ENCODE measurements around the gene RREB1.

Gene RREB1

GRCh38 chr6:7132398-7133035 is 24.8 kb downstream of the RREB1 start:
- DNase-seq (ENCODE audit: insufficient read length, low spot score) = no peak
- no peak for TF ChIP-seq POU2F2 (IDR thresholded peaks at IDR 0.05; ENCODE audit: low read depth, low read length)
- no peak for TF ChIP-seq POLR2AphosphoS5 (IDR thresholded peaks at IDR 0.05; ENCODE audit: low read depth, low read length)
- TF ChIP-seq POLR2A (IDR thresholded peaks at IDR 0.05; ENCODE audit: low read depth, low read length) = no peak
- no peak for TF ChIP-seq TAF1 (IDR thresholded peaks at IDR 0.05; ENCODE audit: low read depth, low read length)
- no peak for TF ChIP-seq PAX5 (IDR thresholded peaks at IDR 0.05; ENCODE audit: insufficient read depth, low read length, severe bottlenecking)
- TF ChIP-seq SPI1 (IDR thresholded peaks at IDR 0.05; ENCODE audit: low read depth, low read length) = no peak
- FAIRE-seq = no peak

- TF ChIP-seq POLR2AphosphoS5 (IDR thresholded peaks at IDR 0.05; ENCODE audit: low read depth, low read length) = no peak
- TF ChIP-seq SPI1 (IDR thresholded peaks at IDR 0.05; ENCODE audit: low read depth, low read length) = no peak
- TF ChIP-seq PAX5 (IDR thresholded peaks at IDR 0.05; ENCODE audit: insufficient read depth, low read length, severe bottlenecking) = no peak
- TF ChIP-seq POU2F2 (IDR thresholded peaks at IDR 0.05; ENCODE audit: low read depth, low read length) = no peak
- DNase-seq (ENCODE audit: insufficient read length, low spot score) (no peak), FAIRE-seq (peak; percentile 83)
These were observed 27.4 kb downstream of the RREB1 start for GRCh38 chr6:7134999-7135745.

- TF ChIP-seq POU2F2 (IDR thresholded peaks at IDR 0.05; ENCODE audit: low read depth, low read length) = no peak
- no peak for TF ChIP-seq SPI1 (IDR thresholded peaks at IDR 0.05; ENCODE audit: low read depth, low read length)
- no peak for TF ChIP-seq PAX5 (IDR thresholded peaks at IDR 0.05; ENCODE audit: insufficient read depth, low read length, severe bottlenecking)
- no peak for TF ChIP-seq POLR2A (IDR thresholded peaks at IDR 0.05; ENCODE audit: low read depth, low read length)
- TF ChIP-seq POLR2AphosphoS5 (IDR thresholded peaks at IDR 0.05; ENCODE audit: low read depth, low read length) = no peak
- TF ChIP-seq TAF1 (IDR thresholded peaks at IDR 0.05; ENCODE audit: low read depth, low read length) = no peak
- DNase-seq (ENCODE audit: insufficient read length, low spot score) (no peak), FAIRE-seq (peak; percentile 75)
These were observed 28.0 kb downstream of the RREB1 start for GRCh38 chr6:7135755-7136154.

GRCh38 chr6:7136859-7137334 is 29.1 kb downstream of the RREB1 start:
- no peak for DNase-seq (ENCODE audit: insufficient read length, low spot score)
- TF ChIP-seq SPI1 (IDR thresholded peaks at IDR 0.05; ENCODE audit: low read depth, low read length) (peak; percentile 99), POLR2A (IDR thresholded peaks at IDR 0.05; ENCODE audit: low read depth, low read length) (peak; percentile 55), TAF1 (IDR thresholded peaks at IDR 0.05; ENCODE audit: low read depth, low read length) (no peak)
- peak; percentile 38 for FAIRE-seq

GRCh38 chr6:7137335-7138045 is 29.7 kb downstream of the RREB1 start:
- FAIRE-seq = peak; percentile 66
- DNase-seq (ENCODE audit: insufficient read length, low spot score) = no peak
- TF ChIP-seq POU2F2 (IDR thresholded peaks at IDR 0.05; ENCODE audit: low read depth, low read length) (peak; percentile 51; the same call in 1 of the 2 replicates), POLR2AphosphoS5 (IDR thresholded peaks at IDR 0.05; ENCODE audit: low read depth, low read length) (peak; percentile 58; the same call in 1 of the 2 replicates), POLR2A (IDR thresholded peaks at IDR 0.05; ENCODE audit: low read depth, low read length) (peak; percentile 72), SPI1 (IDR thresholded peaks at IDR 0.05; ENCODE audit: low read depth, low read length) (peak; percentile 72), PAX5 (IDR thresholded peaks at IDR 0.05; ENCODE audit: insufficient read depth, low read length, severe bottlenecking) (no peak), TAF1 (IDR thresholded peaks at IDR 0.05; ENCODE audit: low read depth, low read length) (peak; percentile 54; the same call in 1 of the 2 replicates)

- DNase-seq (ENCODE audit: insufficient read length, low spot score) = no peak
- FAIRE-seq = no peak
- no peak for TF ChIP-seq POU2F2 (IDR thresholded peaks at IDR 0.05; ENCODE audit: low read depth, low read length)
- no peak for TF ChIP-seq POLR2AphosphoS5 (IDR thresholded peaks at IDR 0.05; ENCODE audit: low read depth, low read length)
- TF ChIP-seq SPI1 (IDR thresholded peaks at IDR 0.05; ENCODE audit: low read depth, low read length) = no peak
- no peak for TF ChIP-seq PAX5 (IDR thresholded peaks at IDR 0.05; ENCODE audit: insufficient read depth, low read length, severe bottlenecking)
- no peak for TF ChIP-seq POLR2A (IDR thresholded peaks at IDR 0.05; ENCODE audit: low read depth, low read length)
- no peak for TF ChIP-seq TAF1 (IDR thresholded peaks at IDR 0.05; ENCODE audit: low read depth, low read length)
These were observed 30.3 kb downstream of the RREB1 start for GRCh38 chr6:7138046-7138531.

GRCh38 chr6:7138921-7139358 is 31.2 kb downstream of the RREB1 start:
- TF ChIP-seq SPI1 (IDR thresholded peaks at IDR 0.05; ENCODE audit: low read depth, low read length) = no peak
- TF ChIP-seq TAF1 (IDR thresholded peaks at IDR 0.05; ENCODE audit: low read depth, low read length) = no peak
- no peak for TF ChIP-seq POLR2AphosphoS5 (IDR thresholded peaks at IDR 0.05; ENCODE audit: low read depth, low read length)
- TF ChIP-seq POLR2A (IDR thresholded peaks at IDR 0.05; ENCODE audit: low read depth, low read length) = no peak
- TF ChIP-seq PAX5 (IDR thresholded peaks at IDR 0.05; ENCODE audit: insufficient read depth, low read length, severe bottlenecking) = no peak
- TF ChIP-seq POU2F2 (IDR thresholded peaks at IDR 0.05; ENCODE audit: low read depth, low read length) = no peak
- no peak for DNase-seq (ENCODE audit: insufficient read length, low spot score)
- FAIRE-seq = no peak

GRCh38 chr6:7139835-7140470 is 32.2 kb downstream of the RREB1 start:
- FAIRE-seq = no peak
- no peak for TF ChIP-seq POU2F2 (IDR thresholded peaks at IDR 0.05; ENCODE audit: low read depth, low read length)
- no peak for TF ChIP-seq SPI1 (IDR thresholded peaks at IDR 0.05; ENCODE audit: low read depth, low read length)
- no peak for TF ChIP-seq PAX5 (IDR thresholded peaks at IDR 0.05; ENCODE audit: insufficient read depth, low read length, severe bottlenecking)
- no peak for TF ChIP-seq POLR2AphosphoS5 (IDR thresholded peaks at IDR 0.05; ENCODE audit: low read depth, low read length)
- TF ChIP-seq POLR2A (IDR thresholded peaks at IDR 0.05; ENCODE audit: low read depth, low read length) = no peak
- no peak for TF ChIP-seq TAF1 (IDR thresholded peaks at IDR 0.05; ENCODE audit: low read depth, low read length)

More at GRCh38 chr6:7139835-7140470, 32.2 kb downstream of the RREB1 start:
- no peak for DNase-seq (ENCODE audit: insufficient read length, low spot score)

Data from GM12891 (cell line).